Measurements from ENCODE around the gene MXRA7. TPM values are rescaled to one million over a fixed set of nuclear protein-coding genes. Genes with fewer than 3 reads are reported as not detected.

Gene MXRA7
- total and polyA plus RNA-seq, 9 donors = 107 to 759 (median 187) TPM

- 74 to 90% (median 88%) methylated on average over 12 of the region's 12 CpGs for WGBS, 3 donors
- no peak for TF ChIP-seq EP300 (IDR thresholded peaks at IDR 0.05)
- no peak for TF ChIP-seq POLR2A (IDR thresholded peaks at IDR 0.05)
- no peak for TF ChIP-seq CTCF (IDR thresholded peaks at IDR 0.05)
- H3K36me3 ChIP-seq = no peaks in the 10 kb centered on the region
Observed at GRCh38 chr17:76678330-76678729, 32.4 kb downstream of the MXRA7 start.

GRCh38 chr17:76677406-76677805 is 33.4 kb downstream of the MXRA7 start:
- Histone ChIP-seq H3K36me3 (no peaks in the 10 kb centered on the region), H3K27me3 (no peaks in the 10 kb centered on the region), H3K4me3 (no peak overlapping the region), H3K27ac (no peak overlapping the region), H3K4me1 (ENCODE audit: insufficient read depth) (peaks cover 9% of the 10 kb centered on the region), H3K9me3 (no peaks in the 10 kb centered on the region)
- TF ChIP-seq CTCF (IDR thresholded peaks at IDR 0.05) (no peak), POLR2A (IDR thresholded peaks at IDR 0.05) (no peak), EP300 (IDR thresholded peaks at IDR 0.05) (no peak)
- intact Hi-C loops (cut with DNase I) = loop anchor here in 1 of 4 donors (10.0 kb wide), 1 partner anchor 47 kb away; the partner anchor contains the start of genes JMJD6 and METTL23
- 83 to 86% (median 85%) methylated on average over 16 of the region's 16 CpGs for WGBS, 3 donors
- DNase-seq = no peak

More at GRCh38 chr17:76678330-76678729, 32.4 kb downstream of the MXRA7 start:
- peaks cover 16% of the 10 kb centered on the region for H3K4me1 ChIP-seq (ENCODE audit: insufficient read depth)
- no peak overlapping the region for H3K27ac ChIP-seq
- H3K27me3 ChIP-seq = no peaks in the 10 kb centered on the region
- DNase-seq = no peak
- H3K4me3 ChIP-seq = no peak overlapping the region
- H3K9me3 ChIP-seq = no peaks in the 10 kb centered on the region
- intact Hi-C loops (cut with DNase I) = loop anchor here in 1 of 4 donors (10.0 kb wide), 1 partner anchor 46 kb away; the partner anchor contains the start of genes JMJD6 and METTL23

- TF ChIP-seq EP300 (IDR thresholded peaks at IDR 0.05) = no peak
- no peak for TF ChIP-seq CTCF (IDR thresholded peaks at IDR 0.05)
- no peak for TF ChIP-seq POLR2A (IDR thresholded peaks at IDR 0.05)
- DNase-seq = no peak
Observed at GRCh38 chr17:76676629-76677028, 34.1 kb downstream of the MXRA7 start.

GRCh38 chr17:76675648-76676047 is 35.1 kb downstream of the MXRA7 start:
- H3K36me3 ChIP-seq = no peaks in the 10 kb centered on the region
- peaks cover 8% of the 10 kb centered on the region for H3K4me1 ChIP-seq (ENCODE audit: insufficient read depth)
- 87 to 93% (median 91%) methylated on average over 6 of the region's 6 CpGs for WGBS, 3 donors
- no peak for DNase-seq
- no peak overlapping the region for H3K27ac ChIP-seq
- no peaks in the 10 kb centered on the region for H3K9me3 ChIP-seq
- no peak overlapping the region for H3K4me3 ChIP-seq
- no peaks in the 10 kb centered on the region for H3K27me3 ChIP-seq
- intact Hi-C loops (cut with DNase I) = loop anchor here in 1 of 4 donors (10.0 kb wide), 1 partner anchor 49 kb away; the partner anchor contains the start of genes JMJD6 and METTL23
- no peak for TF ChIP-seq POLR2A (IDR thresholded peaks at IDR 0.05)
- no peak for TF ChIP-seq EP300 (IDR thresholded peaks at IDR 0.05)
- TF ChIP-seq CTCF (IDR thresholded peaks at IDR 0.05) = no peak

More at GRCh38 chr17:76676629-76677028, 34.1 kb downstream of the MXRA7 start:
- intact Hi-C loops (cut with DNase I) = loop anchor here in 1 of 4 donors (10.0 kb wide), 1 partner anchor 48 kb away; the partner anchor contains the start of genes JMJD6 and METTL23
- H3K27me3 ChIP-seq = no peaks in the 10 kb centered on the region
- peaks cover 6% of the 10 kb centered on the region for H3K4me1 ChIP-seq (ENCODE audit: insufficient read depth)
- H3K4me3 ChIP-seq = no peak overlapping the region
- H3K27ac ChIP-seq = no peak overlapping the region
- WGBS, 3 donors = 83 to 86% (median 84%) methylated on average over 6 of the region's 6 CpGs
- H3K36me3 ChIP-seq = no peaks in the 10 kb centered on the region
- H3K9me3 ChIP-seq = no peaks in the 10 kb centered on the region
